ENCODE results near the gene PPP2R5E. TPM values are rescaled to one million over a fixed set of nuclear protein-coding genes. Genes with fewer than 3 reads are reported as not detected.

The PPP2R5E gene
- total and polyA plus RNA-seq, 9 of the 15 experiments (the other 6 are each of a cell fraction or from before 2014, with no cell fraction given), result 4.2 to 30.3 (median 11.0) TPM

DNA sequence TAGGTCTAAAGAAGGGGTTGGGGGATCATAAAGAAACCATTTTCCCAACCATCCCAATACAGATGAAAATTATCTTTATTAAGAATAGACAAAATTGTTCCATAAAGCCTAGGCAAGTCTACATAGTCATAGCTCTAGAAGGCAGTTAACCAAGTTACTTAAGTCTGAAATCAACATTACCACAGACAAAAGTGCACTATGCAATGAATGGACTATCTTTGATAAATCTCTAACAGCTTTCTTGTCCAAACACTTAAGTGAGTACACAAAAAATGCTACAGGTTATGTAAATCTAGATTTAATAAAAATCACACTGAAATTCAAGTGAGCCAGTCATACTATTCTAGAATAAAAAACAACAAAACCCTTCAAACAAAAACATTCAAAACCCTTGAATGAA lies 137.5 kb downstream of the PPP2R5E start:
- Histone ChIP-seq H3K9ac (ENCODE audit: insufficient read depth in 1 of 2, low read depth in 2 of 2, low read length in 2 of 2) (no peak overlapping the region), H3K4me3 (no peak overlapping the region), H3K79me2 (ENCODE audit: control insufficient read depth, insufficient read depth, low read length) (no peaks in the 10 kb centered on the region), H3K27me3 (ENCODE audit: control insufficient read depth in 2 of 2, insufficient read depth in 2 of 2, low read length in 2 of 2) (no peaks in the 10 kb centered on the region), H4K20me1 (replicated peaks; ENCODE audit: control insufficient read depth, insufficient read depth, low read length) (no peaks in the 10 kb centered on the region), H3K4me1 (replicated peaks in 1 of 2; ENCODE audit: control insufficient read depth in 2 of 2, insufficient read depth in 2 of 2, low read length in 2 of 2) (no peaks in the 10 kb centered on the region), H3K9me3 (replicated peaks; ENCODE audit: control insufficient read depth, insufficient read depth, low read depth, low read length) (no peaks in the 10 kb centered on the region), H3K27ac (ENCODE audit: extremely low read depth, low read depth, low read length) (no peak overlapping the region), H2AFZ (ENCODE audit: low read depth, low read length) (no peak overlapping the region), H3K36me3 (ENCODE audit: control insufficient read depth, insufficient read depth, low read length) (no peaks in the 10 kb centered on the region; the same call in 2 of the 3 replicates), H3K4me2 (ENCODE audit: insufficient read depth, low read length) (no peak overlapping the region), H3K9me1 (ENCODE audit: control insufficient read depth, insufficient read depth, low read length) (no peaks in the 10 kb centered on the region)
- in situ Hi-C loops (cut with MboI), result no loop called here
- DNase-seq (ENCODE audit: extremely low read depth in 1 of 4, low spot score in 3 of 4), result no peak
- TF ChIP-seq POLR2B (IDR thresholded peaks at IDR 0.05; ENCODE audit: low read depth, partially characterized antibody), result no peak
- TF ChIP-seq ZNF124 (CRISPR knock-in tag; IDR thresholded peaks at IDR 0.05), result no peak
- TF ChIP-seq CBFA2T2 (conservative IDR thresholded peaks at IDR 0.05), result no peak
- no peak for TF ChIP-seq ELF2 (CRISPR knock-in tag; IDR thresholded peaks at IDR 0.05)
- TF ChIP-seq, protein P1, sequence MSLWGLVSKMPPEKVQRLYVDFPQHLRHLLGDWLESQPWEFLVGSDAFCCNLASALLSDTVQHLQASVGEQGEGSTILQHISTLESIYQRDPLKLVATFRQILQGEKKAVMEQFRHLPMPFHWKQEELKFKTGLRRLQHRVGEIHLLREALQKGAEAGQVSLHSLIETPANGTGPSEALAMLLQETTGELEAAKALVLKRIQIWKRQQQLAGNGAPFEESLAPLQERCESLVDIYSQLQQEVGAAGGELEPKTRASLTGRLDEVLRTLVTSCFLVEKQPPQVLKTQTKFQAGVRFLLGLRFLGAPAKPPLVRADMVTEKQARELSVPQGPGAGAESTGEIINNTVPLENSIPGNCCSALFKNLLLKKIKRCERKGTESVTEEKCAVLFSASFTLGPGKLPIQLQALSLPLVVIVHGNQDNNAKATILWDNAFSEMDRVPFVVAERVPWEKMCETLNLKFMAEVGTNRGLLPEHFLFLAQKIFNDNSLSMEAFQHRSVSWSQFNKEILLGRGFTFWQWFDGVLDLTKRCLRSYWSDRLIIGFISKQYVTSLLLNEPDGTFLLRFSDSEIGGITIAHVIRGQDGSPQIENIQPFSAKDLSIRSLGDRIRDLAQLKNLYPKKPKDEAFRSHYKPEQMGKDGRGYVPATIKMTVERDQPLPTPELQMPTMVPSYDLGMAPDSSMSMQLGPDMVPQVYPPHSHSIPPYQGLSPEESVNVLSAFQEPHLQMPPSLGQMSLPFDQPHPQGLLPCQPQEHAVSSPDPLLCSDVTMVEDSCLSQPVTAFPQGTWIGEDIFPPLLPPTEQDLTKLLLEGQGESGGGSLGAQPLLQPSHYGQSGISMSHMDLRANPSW (CRISPR knock-in tag; IDR thresholded peaks at IDR 0.05), result no peak
- no peak for TF ChIP-seq RFX1 (IDR thresholded peaks at IDR 0.05)
- TF ChIP-seq, protein P2, sequence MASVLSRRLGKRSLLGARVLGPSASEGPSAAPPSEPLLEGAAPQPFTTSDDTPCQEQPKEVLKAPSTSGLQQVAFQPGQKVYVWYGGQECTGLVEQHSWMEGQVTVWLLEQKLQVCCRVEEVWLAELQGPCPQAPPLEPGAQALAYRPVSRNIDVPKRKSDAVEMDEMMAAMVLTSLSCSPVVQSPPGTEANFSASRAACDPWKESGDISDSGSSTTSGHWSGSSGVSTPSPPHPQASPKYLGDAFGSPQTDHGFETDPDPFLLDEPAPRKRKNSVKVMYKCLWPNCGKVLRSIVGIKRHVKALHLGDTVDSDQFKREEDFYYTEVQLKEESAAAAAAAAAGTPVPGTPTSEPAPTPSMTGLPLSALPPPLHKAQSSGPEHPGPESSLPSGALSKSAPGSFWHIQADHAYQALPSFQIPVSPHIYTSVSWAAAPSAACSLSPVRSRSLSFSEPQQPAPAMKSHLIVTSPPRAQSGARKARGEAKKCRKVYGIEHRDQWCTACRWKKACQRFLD (CRISPR knock-in tag; IDR thresholded peaks at IDR 0.05), result no peak
- TF ChIP-seq SAFB (IDR thresholded peaks at IDR 0.05; ENCODE audit: borderline replicate concordance, low read depth, low read length), result no peak
- TF ChIP-seq, protein P3, sequence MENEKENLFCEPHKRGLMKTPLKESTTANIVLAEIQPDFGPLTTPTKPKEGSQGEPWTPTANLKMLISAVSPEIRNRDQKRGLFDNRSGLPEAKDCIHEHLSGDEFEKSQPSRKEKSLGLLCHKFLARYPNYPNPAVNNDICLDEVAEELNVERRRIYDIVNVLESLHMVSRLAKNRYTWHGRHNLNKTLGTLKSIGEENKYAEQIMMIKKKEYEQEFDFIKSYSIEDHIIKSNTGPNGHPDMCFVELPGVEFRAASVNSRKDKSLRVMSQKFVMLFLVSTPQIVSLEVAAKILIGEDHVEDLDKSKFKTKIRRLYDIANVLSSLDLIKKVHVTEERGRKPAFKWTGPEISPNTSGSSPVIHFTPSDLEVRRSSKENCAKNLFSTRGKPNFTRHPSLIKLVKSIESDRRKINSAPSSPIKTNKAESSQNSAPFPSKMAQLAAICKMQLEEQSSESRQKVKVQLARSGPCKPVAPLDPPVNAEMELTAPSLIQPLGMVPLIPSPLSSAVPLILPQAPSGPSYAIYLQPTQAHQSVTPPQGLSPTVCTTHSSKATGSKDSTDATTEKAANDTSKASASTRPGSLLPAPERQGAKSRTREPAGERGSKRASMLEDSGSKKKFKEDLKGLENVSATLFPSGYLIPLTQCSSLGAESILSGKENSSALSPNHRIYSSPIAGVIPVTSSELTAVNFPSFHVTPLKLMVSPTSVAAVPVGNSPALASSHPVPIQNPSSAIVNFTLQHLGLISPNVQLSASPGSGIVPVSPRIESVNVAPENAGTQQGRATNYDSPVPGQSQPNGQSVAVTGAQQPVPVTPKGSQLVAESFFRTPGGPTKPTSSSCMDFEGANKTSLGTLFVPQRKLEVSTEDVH (IDR thresholded peaks at IDR 0.05; ENCODE audit: low read depth, partially characterized antibody), result no peak
- no peak for TF ChIP-seq ZBTB7A (IDR thresholded peaks at IDR 0.05; ENCODE audit: borderline replicate concordance, control insufficient read depth, low read depth, low read length)
- no peak for TF ChIP-seq BCL6 (CRISPR knock-in tag; IDR thresholded peaks at IDR 0.05)
- no peak for TF ChIP-seq RBM34 (IDR thresholded peaks at IDR 0.05; ENCODE audit: borderline replicate concordance, insufficient read depth, low read length)
- ATAC-seq, result no peak
- no peak for FAIRE-seq
- intact Hi-C loops (cut with micrococcal nuclease), result no loop called here
- no TSS peak for BruUV-seq (replicated peaks)
- POLR2A ChIA-PET, result interaction anchor here (0.6 kb wide), 2 partner anchors 109 to 337 kb away, joined by 3 read pairs; no protein-coding TSS in a partner anchor
- CTCF ChIA-PET (ENCODE audit: low intra/inter-chr PET ratio), result no interaction called here
